IMR-90 (cell line): ENCODE results near the gene ZNF311. TPM values are rescaled to one million over a fixed set of nuclear protein-coding genes. Genes with fewer than 3 reads are reported as not detected.

ENCODE experiments used
- ATAC-seq: fragments of 200-7000 bp; cut with Tn5 transposase; 2 replicates; pipeline ENCODE4 v1.9.1; 2020; ENCODE audit warnings: low read depth, mild to moderate bottlenecking, moderate library complexity
- Bru-seq: library from RNA; stranded (reverse); fragments of 400-500 nt; gene quantifications from one replicate; lab custom pipeline; 2021; lab: Mats Ljungman, UMichigan
- BruChase-seq, 2 experiments: library from RNA; stranded (reverse); fragments of 400-500 nt; gene quantifications; one replicate each; lab custom pipeline; 2021; lab: Mats Ljungman, UMichigan
- BruUV-seq: library from RNA; stranded (reverse); fragments of 400-500 nt; replicated peaks from 2 replicates; lab custom pipeline; 2021; lab: Mats Ljungman, UMichigan
- CTCF ChIA-PET: fragments of 300-600 bp; formaldehyde crosslinking; extraction: SDS; loops from one replicate; lab custom pipeline; 2021; ENCODE audit warnings: antibody characterized with exemption; lab: Yijun Ruan, JAX
- POLR2A ChIA-PET: fragments of 300-600 bp; sonication (Branson Sonifier 250); formaldehyde crosslinking; loops from one replicate; lab custom pipeline; 2022; ENCODE audit warnings: antibody characterized with exemption; ENCODE audit not compliant: unreplicated experiment; lab: Charles Lee
- DNase-seq: peaks from one replicate; pipeline ENCODE4 v3.0.0; 2013
- H2AFZ ChIP-seq: replicated peaks from 2 replicates; pipeline ENCODE3; 2013; ENCODE audit warnings: low read length, mild to moderate bottlenecking; ENCODE audit not compliant: poor library complexity
- H2AK5ac ChIP-seq: 2 replicates; pipeline ENCODE4 v1.6.1; 2013; ENCODE audit warnings: low read depth, low read length, inconsistent platforms
- H2AK9ac ChIP-seq: replicated peaks from 2 replicates; pipeline ENCODE3; 2013; ENCODE audit warnings: mild to moderate bottlenecking, low read depth, low read length, moderate library complexity; ENCODE audit not compliant: poor library complexity
- H2BK120ac ChIP-seq: 2 replicates; pipeline ENCODE4 v1.6.1; 2013; ENCODE audit warnings: low read depth, low read length, inconsistent platforms
- H2BK15ac ChIP-seq: 3 replicates; pipeline ENCODE4 v1.6.1; 2013; ENCODE audit warnings: low read depth, low read length, inconsistent platforms
- H2BK20ac ChIP-seq: 2 replicates; pipeline ENCODE4 v1.6.1; 2013; ENCODE audit warnings: low read depth, mild to moderate bottlenecking, inconsistent platforms, low read length, moderate library complexity
- H2BK5ac ChIP-seq: 2 replicates; pipeline ENCODE4 v1.6.1; 2013; ENCODE audit warnings: mild to moderate bottlenecking, low read depth, low read length, inconsistent platforms; ENCODE audit not compliant: poor library complexity, severe bottlenecking
- H3K14ac ChIP-seq: replicated peaks from 2 replicates; pipeline ENCODE4 v1.6.1; 2013; ENCODE audit warnings: low read depth, low read length, inconsistent platforms
- H3K18ac ChIP-seq: 2 replicates; pipeline ENCODE4 v1.6.1; 2013; ENCODE audit warnings: low read depth, low read length, control low read depth
- H3K23ac ChIP-seq: 2 replicates; pipeline ENCODE4 v1.6.1; 2013; ENCODE audit warnings: low read depth, low read length, inconsistent platforms
- H3K27ac ChIP-seq: 2 replicates; pipeline ENCODE4 v1.5.1; 2013; ENCODE audit warnings: mild to moderate bottlenecking, control low read depth, low read length; ENCODE audit not compliant: insufficient read depth
- H3K27me3 ChIP-seq: 2 replicates; pipeline ENCODE4 v1.6.1; 2013; ENCODE audit warnings: low read length; ENCODE audit not compliant: control insufficient read depth, insufficient read depth
- H3K36me3 ChIP-seq: 2 replicates; pipeline ENCODE4 v1.6.1; 2013; ENCODE audit warnings: low read length, mixed read lengths; ENCODE audit not compliant: control insufficient read depth, insufficient read depth
- H3K4ac ChIP-seq: 2 replicates; pipeline ENCODE4 v1.6.1; 2013; ENCODE audit warnings: low read depth, low read length, inconsistent platforms
- H3K4me1 ChIP-seq: 2 replicates; pipeline ENCODE4 v1.6.1; 2013; ENCODE audit warnings: low read length, mixed read lengths; ENCODE audit not compliant: control insufficient read depth, insufficient read depth
- H3K4me2 ChIP-seq: 2 replicates; pipeline ENCODE4 v1.6.1; 2013; ENCODE audit warnings: low read depth, mild to moderate bottlenecking, control low read depth, low read length, moderate library complexity
- H3K4me3 ChIP-seq: 2 replicates; pipeline ENCODE4 v1.5.1; 2013; ENCODE audit warnings: low read depth, mild to moderate bottlenecking, control low read depth, low read length, moderate library complexity; ENCODE audit not compliant: insufficient read depth
- H3K56ac ChIP-seq: 2 replicates; pipeline ENCODE4 v1.6.1; 2013; ENCODE audit warnings: low read length, inconsistent platforms; ENCODE audit not compliant: insufficient read depth; ENCODE audit errors: extremely low read depth
- H3K79me1 ChIP-seq, 2 experiments: 2 replicates each; pipeline ENCODE4 v1.6.1; 2013; ENCODE audit warnings: low read length in 2 of 2, inconsistent platforms in 1 of 2, low read depth in 1 of 2
- H3K9ac ChIP-seq: 2 replicates; pipeline ENCODE4 v1.6.1; 2013; ENCODE audit warnings: low read depth, low read length, control low read depth
- H3K9me1 ChIP-seq: 2 replicates; pipeline ENCODE4 v1.6.1; 2013; ENCODE audit warnings: low read length, inconsistent platforms; ENCODE audit not compliant: insufficient read depth
- H3K9me3 ChIP-seq: 2 replicates; pipeline ENCODE4 v1.6.1; 2013; ENCODE audit warnings: low read length; ENCODE audit not compliant: control insufficient read depth, insufficient read depth
- H4K20me1 ChIP-seq: 2 replicates; pipeline ENCODE4 v1.6.1; 2013; ENCODE audit warnings: low read length, inconsistent platforms; ENCODE audit not compliant: insufficient read depth
- H4K5ac ChIP-seq: 2 replicates; pipeline ENCODE4 v1.6.1; 2013; ENCODE audit warnings: mild to moderate bottlenecking, low read depth, low read length, control low read depth
- H4K8ac ChIP-seq, 2 experiments: 2 replicates each; pipeline ENCODE4 v1.6.1; 2013; ENCODE audit warnings: low read depth in 2 of 2, low read length in 2 of 2, control low read depth in 1 of 2, inconsistent platforms in 1 of 2
- H4K91ac ChIP-seq: 2 replicates; pipeline ENCODE4 v1.6.1; 2013; ENCODE audit warnings: low read depth, low read length, inconsistent platforms; ENCODE audit not compliant: insufficient read depth
- BHLHE40 ChIP-seq: fragments of 150-350 bp; IDR thresholded peaks from 2 replicates; pipeline ENCODE4 v1.6.1; 2016; ENCODE audit warnings: mild to moderate bottlenecking, low read depth, low read length
- CEBPB ChIP-seq: IDR thresholded peaks from 2 replicates; pipeline ENCODE4 v1.6.1; 2012; ENCODE audit warnings: low read depth, low read length, improper control_type of control experiment
- CHD1 ChIP-seq: IDR thresholded peaks from 2 replicates; pipeline ENCODE4 v1.6.1; 2012; ENCODE audit warnings: low read depth, low read length, improper control_type of control experiment
- FOS ChIP-seq: fragments of 150-350 bp; IDR thresholded peaks from 2 replicates; pipeline ENCODE4 v1.6.1; 2016; ENCODE audit warnings: low read depth, low read length
- MAFK ChIP-seq: IDR thresholded peaks from 2 replicates; pipeline ENCODE4 v1.6.1; 2012; ENCODE audit warnings: low read depth, low read length, improper control_type of control experiment
- MXI1 ChIP-seq: IDR thresholded peaks from 2 replicates; pipeline ENCODE4 v1.6.1; 2012; ENCODE audit warnings: low read depth, mild to moderate bottlenecking, low read length, moderate library complexity, borderline replicate concordance
- NFE2L2 ChIP-seq: fragments of 150-350 bp; IDR thresholded peaks from 2 replicates; pipeline ENCODE4 v1.6.1; 2016; ENCODE audit warnings: low read depth, mild to moderate bottlenecking, low read length
- RAD21 ChIP-seq: IDR thresholded peaks from 2 replicates; pipeline ENCODE4 v1.6.1; 2012; ENCODE audit warnings: low read length, improper control_type of control experiment
- RFX5 ChIP-seq: IDR thresholded peaks from 2 replicates; pipeline ENCODE4 v1.8.0; 2012; ENCODE audit warnings: low read depth, mild to moderate bottlenecking, low read length, moderate library complexity
- WGBS, 2 experiments: methylation state at CpG; one replicate each; pipeline versions ENCODE4 v1.1.5 to v1.1.7; 2013; ENCODE audit warnings: missing lambda C conversion rate in 2 of 2; ENCODE audit not compliant: insufficient read length in 1 of 2; ENCODE audit errors: extremely low coverage in 2 of 2; 5-methylcytosine and 5-hydroxymethylcytosine counted together
- dilution Hi-C: fragments of 300-500 bp; cut with HindIII; formaldehyde crosslinking; loops from one replicate; pipeline ENCODE4 v1.14.3; 2018; ENCODE audit warnings: low sequenced_read_pairs; ENCODE audit not compliant: unreplicated experiment
- in situ Hi-C: fragments of 300-500 bp; cut with MboI; formaldehyde crosslinking; loops from 3 replicates; pipeline ENCODE4 v1.14.3; 2019; ENCODE audit warnings: low sequenced_read_pairs, inconsistent platforms, mixed read lengths
- intact Hi-C: fragments of 100-400 bp; cut with micrococcal nuclease; formaldehyde crosslinking; loops from 2 replicates; pipeline ENCODE4 v1.10.0; 2022
- long read RNA-seq: library from polyadenylated mRNA; unstranded; transcript quantifications from one replicate; pipeline ENCODE4 v2.0.0, GENCODE V29; 2021; ENCODE audit not compliant: unreplicated experiment
- polyA plus RNA-seq, 3 experiments: library from polyadenylated mRNA; depleted of rRNA; stranded (reverse); fragments of >200 nt; gene quantifications; 2 replicates each; pipeline ENCODE4 v1.2.3, GENCODE V29; 2012; ENCODE audit warnings: low replicate concordance in 1 of 3
- total RNA-seq: library from RNA; depleted of rRNA; stranded (reverse); fragments of >200 nt; gene quantifications from 2 replicates; pipeline ENCODE4 v1.2.3, GENCODE V29; 2012; rRNA removed
- TF ChIP-seq, protein P1 (sequence below): fragments of 150-350 bp; IDR thresholded peaks from 2 replicates; pipeline ENCODE4 v1.6.1; 2017; ENCODE audit warnings: mild to moderate bottlenecking, antibody characterized with exemption, low read length, low read depth
- TF ChIP-seq, protein P2 (sequence below): fragments of 150-350 bp; IDR thresholded peaks from 2 replicates; pipeline ENCODE4 v1.6.1; 2016; ENCODE audit warnings: low read depth, mild to moderate bottlenecking, low read length, moderate library complexity, borderline replicate concordance
- TF ChIP-seq, protein P3 (sequence below): conservative IDR thresholded peaks from 2 replicates; pipeline ENCODE4 v1.5.1; 2012; ENCODE audit warnings: mild to moderate bottlenecking, low read depth, low read length, improper control_type of control experiment

ZNF311 gene
- 0.28 and 0.36 TPM in 2 replicates for total RNA-seq
- 0.27 and 0.34 TPM in 2 replicates for polyA plus RNA-seq (2012; rRNA removed)
- 0.02 and 0.04 TPM in 2 replicates for polyA plus RNA-seq (2012; cell fraction: cytosol; rRNA removed)
- 0.15 and 0.84 TPM in 2 replicates for polyA plus RNA-seq (2012; cell fraction: nucleus; rRNA removed; ENCODE audit: low replicate concordance)
- percentile 25 among the genes with signal in this experiment for Bru-seq, nascent RNA
- BruChase-seq, experiment 1, labeled RNA remaining after a 6-hour chase: percentile 27 among the genes with signal in this experiment
- BruChase-seq, experiment 2, labeled RNA remaining after a 2-hour chase: percentile 28 among the genes with signal in this experiment
- long read RNA-seq, partial matches to known transcripts: 0 of 1 reads
- long read RNA-seq, other reads (novel, unspliced or antisense): 1 of 1 reads

- Histone ChIP-seq H4K91ac (no peak within 1 kb of the TSS), H2BK120ac (no peak within 1 kb of the TSS), H3K56ac (no peak within 1 kb of the TSS), H4K5ac (peak within 1 kb of the TSS; percentile 32; the same call in 1 of the 2 replicates), H2BK20ac (no peak within 1 kb of the TSS), H3K4me2 (peak within 1 kb of the TSS; percentile 56), H3K9me3 (no peaks in the 10 kb centered on the region), H2AFZ (peak within 1 kb of the TSS; percentile 89), H3K9ac (peak within 1 kb of the TSS; percentile 33; the same call in 1 of the 2 replicates), H3K18ac (no peak within 1 kb of the TSS; the same call in 1 of the 2 replicates), H4K8ac (peak within 1 kb of the TSS; percentile 34 to 65; a peak in 1 of 4 replicates), H3K36me3 (no peaks in the 10 kb centered on the region), H2AK9ac (no peak within 1 kb of the TSS), H3K79me1 (no peaks in the 10 kb centered on the region), H3K9me1 (no peaks in the 10 kb centered on the region), H2AK5ac (no peak within 1 kb of the TSS), H2BK5ac (no peak within 1 kb of the TSS), H3K27ac (no peak within 1 kb of the TSS), H3K4me1 (no peaks in the 10 kb centered on the region), H3K4me3 (peak within 1 kb of the TSS; percentile 75), H3K4ac (no peak within 1 kb of the TSS), H2BK15ac (no peak within 1 kb of the TSS), H3K14ac (no peak within 1 kb of the TSS), H4K20me1 (no peaks in the 10 kb centered on the region), H3K27me3 (no peaks in the 10 kb centered on the region; the same call in 1 of the 2 replicates), H3K23ac (no peak within 1 kb of the TSS)
- ATAC-seq (peak; percentile 95), DNase-seq (peak; percentile 43)
- WGBS, 2 experiments: 24% methylated on average over 7 of the region's 29 CpGs; no CpG with 5 or more reads in 1 of the 2 experiments
- BruUV-seq: no TSS peak
- dilution Hi-C loops (no loop called here), in situ Hi-C loops (no loop called here), intact Hi-C loops (no loop called here)
- CTCF ChIA-PET: no interaction called here
- POLR2A ChIA-PET: interaction anchor here (0.6 kb wide), 2 partner anchors 42 to 81 kb away, joined by 3 to 7 read pairs; no protein-coding TSS in a partner anchor
- no peak for TF ChIP-seq RFX5
- TF ChIP-seq, protein P1, sequence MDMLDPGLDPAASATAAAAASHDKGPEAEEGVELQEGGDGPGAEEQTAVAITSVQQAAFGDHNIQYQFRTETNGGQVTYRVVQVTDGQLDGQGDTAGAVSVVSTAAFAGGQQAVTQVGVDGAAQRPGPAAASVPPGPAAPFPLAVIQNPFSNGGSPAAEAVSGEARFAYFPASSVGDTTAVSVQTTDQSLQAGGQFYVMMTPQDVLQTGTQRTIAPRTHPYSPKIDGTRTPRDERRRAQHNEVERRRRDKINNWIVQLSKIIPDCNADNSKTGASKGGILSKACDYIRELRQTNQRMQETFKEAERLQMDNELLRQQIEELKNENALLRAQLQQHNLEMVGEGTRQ: no peak
- TF ChIP-seq, protein P2, sequence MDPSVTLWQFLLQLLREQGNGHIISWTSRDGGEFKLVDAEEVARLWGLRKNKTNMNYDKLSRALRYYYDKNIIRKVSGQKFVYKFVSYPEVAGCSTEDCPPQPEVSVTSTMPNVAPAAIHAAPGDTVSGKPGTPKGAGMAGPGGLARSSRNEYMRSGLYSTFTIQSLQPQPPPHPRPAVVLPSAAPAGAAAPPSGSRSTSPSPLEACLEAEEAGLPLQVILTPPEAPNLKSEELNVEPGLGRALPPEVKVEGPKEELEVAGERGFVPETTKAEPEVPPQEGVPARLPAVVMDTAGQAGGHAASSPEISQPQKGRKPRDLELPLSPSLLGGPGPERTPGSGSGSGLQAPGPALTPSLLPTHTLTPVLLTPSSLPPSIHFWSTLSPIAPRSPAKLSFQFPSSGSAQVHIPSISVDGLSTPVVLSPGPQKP: no peak
- no peak for TF ChIP-seq FOS
- TF ChIP-seq, protein P3, sequence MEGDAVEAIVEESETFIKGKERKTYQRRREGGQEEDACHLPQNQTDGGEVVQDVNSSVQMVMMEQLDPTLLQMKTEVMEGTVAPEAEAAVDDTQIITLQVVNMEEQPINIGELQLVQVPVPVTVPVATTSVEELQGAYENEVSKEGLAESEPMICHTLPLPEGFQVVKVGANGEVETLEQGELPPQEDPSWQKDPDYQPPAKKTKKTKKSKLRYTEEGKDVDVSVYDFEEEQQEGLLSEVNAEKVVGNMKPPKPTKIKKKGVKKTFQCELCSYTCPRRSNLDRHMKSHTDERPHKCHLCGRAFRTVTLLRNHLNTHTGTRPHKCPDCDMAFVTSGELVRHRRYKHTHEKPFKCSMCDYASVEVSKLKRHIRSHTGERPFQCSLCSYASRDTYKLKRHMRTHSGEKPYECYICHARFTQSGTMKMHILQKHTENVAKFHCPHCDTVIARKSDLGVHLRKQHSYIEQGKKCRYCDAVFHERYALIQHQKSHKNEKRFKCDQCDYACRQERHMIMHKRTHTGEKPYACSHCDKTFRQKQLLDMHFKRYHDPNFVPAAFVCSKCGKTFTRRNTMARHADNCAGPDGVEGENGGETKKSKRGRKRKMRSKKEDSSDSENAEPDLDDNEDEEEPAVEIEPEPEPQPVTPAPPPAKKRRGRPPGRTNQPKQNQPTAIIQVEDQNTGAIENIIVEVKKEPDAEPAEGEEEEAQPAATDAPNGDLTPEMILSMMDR: no peak
- no peak for TF ChIP-seq BHLHE40
- TF ChIP-seq MXI1: no peak
- no peak for TF ChIP-seq NFE2L2
- no peak for TF ChIP-seq CEBPB
- no peak for TF ChIP-seq RAD21
- no peak for TF ChIP-seq MAFK
- TF ChIP-seq CHD1: no peak
These were observed at the start of gene ZNF311 for GRCh38 chr6:29005183-29005885. ZNF311 (minus strand) TSS chr6:29005315; CDS start chr6:29003954, 1,361 bp downstream.
